ENCODE data around the gene RNF115. TPM values are rescaled to one million over a fixed set of nuclear protein-coding genes. Genes with fewer than 3 reads are reported as not detected.

Gene RNF115
- total and polyA plus RNA-seq, 2 of the 4 experiments (the other 2 are of a cell fraction), result 13.5 to 22.9 TPM

DNA sequence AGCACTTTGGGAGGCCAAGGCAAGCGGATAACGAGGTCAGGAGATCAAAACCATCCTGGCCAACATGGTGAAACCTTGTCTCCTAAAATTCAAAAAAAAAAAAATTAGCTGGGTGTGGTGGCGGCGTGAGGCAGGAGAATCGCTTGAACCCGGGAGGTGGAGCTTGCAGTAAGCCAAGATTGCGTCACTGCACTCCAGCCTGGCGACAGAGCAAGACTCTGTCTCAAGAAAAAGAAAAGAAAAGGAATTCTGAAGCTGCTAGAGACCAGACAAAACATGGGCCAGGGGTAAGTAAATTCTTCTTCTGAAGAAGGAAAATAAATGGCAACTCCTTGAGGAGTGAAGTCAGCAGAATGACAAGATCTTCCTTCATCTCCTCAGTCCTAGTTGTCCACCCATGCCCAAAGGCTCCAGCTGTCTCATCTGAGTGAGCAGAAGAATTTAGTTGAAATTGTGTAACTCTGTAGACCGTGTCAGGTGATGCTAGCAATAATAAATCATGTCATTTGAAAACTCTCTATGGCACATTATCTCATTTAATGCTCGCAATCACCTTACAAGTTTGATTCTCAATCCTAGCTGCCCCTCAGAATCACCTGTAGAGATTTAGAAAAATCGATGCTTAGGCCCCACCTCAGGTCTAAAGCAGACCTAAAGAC lies 131.0 kb downstream of the RNF115 start:
- TF ChIP-seq FOS (IDR thresholded peaks at IDR 0.05; ENCODE audit: low read depth, low read length) (no peak), RFX5 (IDR thresholded peaks at IDR 0.05; ENCODE audit: low read depth, low read length) (no peak), RCOR1 (IDR thresholded peaks at IDR 0.05; ENCODE audit: insufficient replicate concordance, low read length) (no peak), CHD1 (IDR thresholded peaks at IDR 0.05; ENCODE audit: low read depth, low read length) (no peak), MXI1 (IDR thresholded peaks at IDR 0.05; ENCODE audit: borderline replicate concordance, low read depth, low read length) (no peak), CEBPB (IDR thresholded peaks at IDR 0.05; ENCODE audit: low read depth, low read length) (no peak), MAZ (IDR thresholded peaks at IDR 0.05; ENCODE audit: borderline replicate concordance, low read depth, low read length) (no peak), BHLHE40 (IDR thresholded peaks at IDR 0.05; ENCODE audit: low read depth, low read length) (no peak), NFE2L2 (IDR thresholded peaks at IDR 0.05; ENCODE audit: low read depth, low read length) (no peak), SMC3 (IDR thresholded peaks at IDR 0.05; ENCODE audit: low read depth, low read length) (no peak), MAFK (IDR thresholded peaks at IDR 0.05; ENCODE audit: low read depth, low read length) (no peak), RAD21 (IDR thresholded peaks at IDR 0.05; ENCODE audit: low read length) (no peak), POLR2A (IDR thresholded peaks at IDR 0.05; ENCODE audit: low read depth, low read length) (no peak)
- TF ChIP-seq, protein P1, sequence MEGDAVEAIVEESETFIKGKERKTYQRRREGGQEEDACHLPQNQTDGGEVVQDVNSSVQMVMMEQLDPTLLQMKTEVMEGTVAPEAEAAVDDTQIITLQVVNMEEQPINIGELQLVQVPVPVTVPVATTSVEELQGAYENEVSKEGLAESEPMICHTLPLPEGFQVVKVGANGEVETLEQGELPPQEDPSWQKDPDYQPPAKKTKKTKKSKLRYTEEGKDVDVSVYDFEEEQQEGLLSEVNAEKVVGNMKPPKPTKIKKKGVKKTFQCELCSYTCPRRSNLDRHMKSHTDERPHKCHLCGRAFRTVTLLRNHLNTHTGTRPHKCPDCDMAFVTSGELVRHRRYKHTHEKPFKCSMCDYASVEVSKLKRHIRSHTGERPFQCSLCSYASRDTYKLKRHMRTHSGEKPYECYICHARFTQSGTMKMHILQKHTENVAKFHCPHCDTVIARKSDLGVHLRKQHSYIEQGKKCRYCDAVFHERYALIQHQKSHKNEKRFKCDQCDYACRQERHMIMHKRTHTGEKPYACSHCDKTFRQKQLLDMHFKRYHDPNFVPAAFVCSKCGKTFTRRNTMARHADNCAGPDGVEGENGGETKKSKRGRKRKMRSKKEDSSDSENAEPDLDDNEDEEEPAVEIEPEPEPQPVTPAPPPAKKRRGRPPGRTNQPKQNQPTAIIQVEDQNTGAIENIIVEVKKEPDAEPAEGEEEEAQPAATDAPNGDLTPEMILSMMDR (conservative IDR thresholded peaks at IDR 0.05; ENCODE audit: low read depth, low read length), result no peak
- TF ChIP-seq, protein P2, sequence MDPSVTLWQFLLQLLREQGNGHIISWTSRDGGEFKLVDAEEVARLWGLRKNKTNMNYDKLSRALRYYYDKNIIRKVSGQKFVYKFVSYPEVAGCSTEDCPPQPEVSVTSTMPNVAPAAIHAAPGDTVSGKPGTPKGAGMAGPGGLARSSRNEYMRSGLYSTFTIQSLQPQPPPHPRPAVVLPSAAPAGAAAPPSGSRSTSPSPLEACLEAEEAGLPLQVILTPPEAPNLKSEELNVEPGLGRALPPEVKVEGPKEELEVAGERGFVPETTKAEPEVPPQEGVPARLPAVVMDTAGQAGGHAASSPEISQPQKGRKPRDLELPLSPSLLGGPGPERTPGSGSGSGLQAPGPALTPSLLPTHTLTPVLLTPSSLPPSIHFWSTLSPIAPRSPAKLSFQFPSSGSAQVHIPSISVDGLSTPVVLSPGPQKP (IDR thresholded peaks at IDR 0.05; ENCODE audit: borderline replicate concordance, low read depth, low read length), result no peak
- TF ChIP-seq, protein P3, sequence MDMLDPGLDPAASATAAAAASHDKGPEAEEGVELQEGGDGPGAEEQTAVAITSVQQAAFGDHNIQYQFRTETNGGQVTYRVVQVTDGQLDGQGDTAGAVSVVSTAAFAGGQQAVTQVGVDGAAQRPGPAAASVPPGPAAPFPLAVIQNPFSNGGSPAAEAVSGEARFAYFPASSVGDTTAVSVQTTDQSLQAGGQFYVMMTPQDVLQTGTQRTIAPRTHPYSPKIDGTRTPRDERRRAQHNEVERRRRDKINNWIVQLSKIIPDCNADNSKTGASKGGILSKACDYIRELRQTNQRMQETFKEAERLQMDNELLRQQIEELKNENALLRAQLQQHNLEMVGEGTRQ (IDR thresholded peaks at IDR 0.05; ENCODE audit: low read depth, low read length), result no peak
- no peak overlapping the region for H2BK120ac ChIP-seq (ENCODE audit: low read depth, low read length)
- no peak for ATAC-seq (ENCODE audit: low read depth)

More for the DNA sequence above, 131.0 kb downstream of the RNF115 start:
- DNase-seq, result no peak
- no peak overlapping the region for H3K4me2 ChIP-seq (ENCODE audit: low read depth, low read length)
- no peaks in the 10 kb centered on the region for H4K20me1 ChIP-seq (ENCODE audit: insufficient read depth, low read length)
- BruUV-seq (replicated peaks), result no TSS peak
- H3K4me1 ChIP-seq (ENCODE audit: control insufficient read depth, insufficient read depth, low read length), result peaks cover 10% of the 10 kb centered on the region; the same call in 1 of the 2 replicates
- no peak overlapping the region for H3K4ac ChIP-seq (ENCODE audit: low read depth, low read length)
- H3K27ac ChIP-seq (ENCODE audit: insufficient read depth, low read length), result no peak overlapping the region
- H3K9me1 ChIP-seq (ENCODE audit: insufficient read depth, low read length), result peaks cover 7% of the 10 kb centered on the region
- CTCF ChIA-PET, result no interaction called here
- no peak overlapping the region for H2AFZ ChIP-seq (replicated peaks; ENCODE audit: low read length, poor library complexity)
- no peak overlapping the region for H2AK9ac ChIP-seq (replicated peaks; ENCODE audit: low read depth, low read length, poor library complexity)
- no peaks in the 10 kb centered on the region for H3K27me3 ChIP-seq (ENCODE audit: control insufficient read depth, insufficient read depth, low read length)
- H4K91ac ChIP-seq (ENCODE audit: insufficient read depth, low read depth, low read length), result no peak overlapping the region
- no peak overlapping the region for H3K9ac ChIP-seq (ENCODE audit: low read depth, low read length)
- no peaks in the 10 kb centered on the region for H3K36me3 ChIP-seq (ENCODE audit: control insufficient read depth, insufficient read depth, low read length)
- H3K14ac ChIP-seq (replicated peaks; ENCODE audit: low read depth, low read length), result no peak overlapping the region
- 0 out of 4 replicates have a peak, but pooled peaks cover 0 to 3% of the 10 kb centered on the region in 2 experiments for H3K79me1 ChIP-seq (ENCODE audit: low read depth in 1 of 2, low read length in 2 of 2)
- no peak overlapping the region for H3K23ac ChIP-seq (ENCODE audit: low read depth, low read length)
- in situ Hi-C loops (cut with MboI; ENCODE audit: low sequenced_read_pairs), result no loop called here
- WGBS, 2 experiments (ENCODE audit: extremely low coverage in 2 of 2, insufficient read length in 1 of 2), result 80% methylated on average over 2 of the region's 11 CpGs; no CpG with 5 or more reads in 1 of the 2 experiments
- no peak overlapping the region for H3K56ac ChIP-seq (ENCODE audit: extremely low read depth, insufficient read depth, low read length)
- no peak overlapping the region for H4K8ac ChIP-seq (ENCODE audit: low read depth in 2 of 2, low read length in 2 of 2)
- dilution Hi-C loops (cut with HindIII; ENCODE audit: low sequenced_read_pairs, unreplicated experiment), result no loop called here
- H3K9me3 ChIP-seq (ENCODE audit: control insufficient read depth, insufficient read depth, low read length), result no peaks in the 10 kb centered on the region
- H2BK15ac ChIP-seq (ENCODE audit: low read depth, low read length), result no peak overlapping the region; the same call in 2 of the 3 replicates
- no peak overlapping the region for H3K18ac ChIP-seq (ENCODE audit: low read depth, low read length)
- POLR2A ChIA-PET (ENCODE audit: unreplicated experiment), result no interaction called here
- H4K5ac ChIP-seq (ENCODE audit: low read depth, low read length), result no peak overlapping the region
- no peak overlapping the region for H2BK20ac ChIP-seq (ENCODE audit: low read depth, low read length)
- no peak overlapping the region for H2BK5ac ChIP-seq (ENCODE audit: low read depth, low read length, poor library complexity, severe bottlenecking)
- no peak overlapping the region for H3K4me3 ChIP-seq (ENCODE audit: insufficient read depth, low read depth, low read length)
- intact Hi-C loops (cut with micrococcal nuclease), result no loop called here
- no peak overlapping the region for H2AK5ac ChIP-seq (ENCODE audit: low read depth, low read length)

All from IMR-90 (cell line).